ENCODE data around the gene MINAR1.

Gene MINAR1

DNA sequence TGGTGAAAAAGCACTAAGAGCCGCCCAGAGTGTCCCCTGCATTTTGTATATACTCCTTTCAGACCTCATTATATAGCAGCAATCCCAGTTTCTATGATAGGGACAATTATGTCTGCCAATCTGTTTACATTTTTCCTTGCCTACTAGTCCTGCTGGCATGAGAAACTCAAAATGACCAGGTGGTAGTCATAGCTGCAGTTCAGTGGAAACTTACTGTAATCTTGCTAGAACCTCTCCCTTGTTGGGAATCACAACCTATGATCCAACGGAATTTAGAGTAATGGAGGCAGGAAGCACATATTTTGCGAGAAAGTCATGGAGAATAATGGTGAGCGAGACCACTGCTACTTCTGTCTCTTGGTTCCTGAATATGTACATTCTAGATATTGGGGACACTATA, 28.6 kb upstream of the MINAR1 start:
- H3K79me2 ChIP-seq (ENCODE audit: insufficient read depth, low read depth) = no peaks in the 10 kb centered on the region
- no peak overlapping the region for H2AFZ ChIP-seq (ENCODE audit: low read depth)
- no peaks in the 10 kb centered on the region for H3K27me3 ChIP-seq (ENCODE audit: insufficient read depth, low read depth)

DNA sequence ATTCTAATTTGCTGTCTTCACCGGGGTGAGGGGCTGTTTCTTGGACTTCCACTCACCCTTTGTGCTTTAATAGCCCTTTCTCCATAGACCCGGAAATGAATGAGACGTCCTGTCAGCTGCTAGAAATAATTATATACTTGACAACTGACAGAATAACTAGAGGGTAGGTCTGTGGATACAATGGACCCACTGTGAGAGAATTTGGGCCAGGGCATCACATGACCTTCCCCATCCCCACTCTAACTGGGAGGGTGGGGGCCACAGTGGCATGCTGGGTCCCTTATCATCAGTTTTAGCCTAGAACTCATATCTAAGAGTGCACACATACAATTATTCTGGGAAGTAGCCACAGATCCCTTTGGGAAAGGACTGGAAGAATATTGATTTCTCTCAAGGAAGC, 25.9 kb upstream of the MINAR1 start:
- Histone ChIP-seq H3K27ac (no peak overlapping the region), H3K27me3 (ENCODE audit: insufficient read depth, low read depth) (no peaks in the 10 kb centered on the region), H4K20me1 (ENCODE audit: insufficient read depth) (no peaks in the 10 kb centered on the region), H3K4me1 (ENCODE audit: low read depth, poor library complexity, severe bottlenecking) (no peaks in the 10 kb centered on the region), H2AFZ (ENCODE audit: low read depth) (no peak overlapping the region), H3K4me2 (no peak overlapping the region), H3K9ac (no peak overlapping the region), H3K36me3 (ENCODE audit: insufficient read depth) (no peaks in the 10 kb centered on the region), H3K79me2 (ENCODE audit: insufficient read depth, low read depth) (no peaks in the 10 kb centered on the region), H3K4me3 (IDR thresholded peaks at IDR 0.05; ENCODE audit: insufficient read depth, low read depth, low read length) (no peak overlapping the region)
- TF ChIP-seq, protein P1, sequence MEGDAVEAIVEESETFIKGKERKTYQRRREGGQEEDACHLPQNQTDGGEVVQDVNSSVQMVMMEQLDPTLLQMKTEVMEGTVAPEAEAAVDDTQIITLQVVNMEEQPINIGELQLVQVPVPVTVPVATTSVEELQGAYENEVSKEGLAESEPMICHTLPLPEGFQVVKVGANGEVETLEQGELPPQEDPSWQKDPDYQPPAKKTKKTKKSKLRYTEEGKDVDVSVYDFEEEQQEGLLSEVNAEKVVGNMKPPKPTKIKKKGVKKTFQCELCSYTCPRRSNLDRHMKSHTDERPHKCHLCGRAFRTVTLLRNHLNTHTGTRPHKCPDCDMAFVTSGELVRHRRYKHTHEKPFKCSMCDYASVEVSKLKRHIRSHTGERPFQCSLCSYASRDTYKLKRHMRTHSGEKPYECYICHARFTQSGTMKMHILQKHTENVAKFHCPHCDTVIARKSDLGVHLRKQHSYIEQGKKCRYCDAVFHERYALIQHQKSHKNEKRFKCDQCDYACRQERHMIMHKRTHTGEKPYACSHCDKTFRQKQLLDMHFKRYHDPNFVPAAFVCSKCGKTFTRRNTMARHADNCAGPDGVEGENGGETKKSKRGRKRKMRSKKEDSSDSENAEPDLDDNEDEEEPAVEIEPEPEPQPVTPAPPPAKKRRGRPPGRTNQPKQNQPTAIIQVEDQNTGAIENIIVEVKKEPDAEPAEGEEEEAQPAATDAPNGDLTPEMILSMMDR (conservative IDR thresholded peaks at IDR 0.05; ENCODE audit: low read depth, low read length) = no peak

More for the DNA sequence above, 28.6 kb upstream of the MINAR1 start:
- H3K4me1 ChIP-seq (ENCODE audit: low read depth, poor library complexity, severe bottlenecking) = no peaks in the 10 kb centered on the region
- no peak overlapping the region for H3K4me3 ChIP-seq (IDR thresholded peaks at IDR 0.05; ENCODE audit: insufficient read depth, low read depth, low read length)
- TF ChIP-seq, protein P1 (conservative IDR thresholded peaks at IDR 0.05; ENCODE audit: low read depth, low read length) = no peak
- H4K20me1 ChIP-seq (ENCODE audit: insufficient read depth) = no peaks in the 10 kb centered on the region
- no peak overlapping the region for H3K27ac ChIP-seq
- no peak overlapping the region for H3K9ac ChIP-seq
- H3K4me2 ChIP-seq = no peak overlapping the region
- no peaks in the 10 kb centered on the region for H3K36me3 ChIP-seq (ENCODE audit: insufficient read depth)

DNA sequence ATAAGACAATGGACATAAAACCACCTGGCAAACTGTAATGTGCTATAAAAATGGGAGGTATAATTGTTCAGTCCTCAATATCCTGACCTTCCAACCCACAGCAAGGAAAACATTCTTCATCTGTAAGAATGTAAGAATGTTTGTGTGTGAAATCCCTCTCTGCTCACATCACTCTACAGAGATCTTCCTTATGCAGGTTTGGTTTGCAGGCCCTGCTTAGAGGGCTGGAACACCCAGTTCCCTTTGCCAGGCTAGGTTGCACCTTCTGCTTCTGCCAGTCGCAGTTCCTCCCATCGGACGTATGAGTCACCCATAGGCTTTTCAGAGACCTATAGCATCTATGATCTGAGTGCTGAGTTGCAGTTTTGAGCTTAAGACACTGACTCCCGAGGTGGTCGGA, 24.1 kb upstream of the MINAR1 start:
- no peak overlapping the region for H2AFZ ChIP-seq (ENCODE audit: low read depth)
- no peak overlapping the region for H3K27ac ChIP-seq
- H3K4me2 ChIP-seq = no peak overlapping the region
- H3K79me2 ChIP-seq (ENCODE audit: insufficient read depth, low read depth) = no peaks in the 10 kb centered on the region
- H4K20me1 ChIP-seq (ENCODE audit: insufficient read depth) = no peaks in the 10 kb centered on the region
- no peak overlapping the region for H3K9ac ChIP-seq
- H3K4me3 ChIP-seq (IDR thresholded peaks at IDR 0.05; ENCODE audit: insufficient read depth, low read depth, low read length) = no peak overlapping the region
- H3K36me3 ChIP-seq (ENCODE audit: insufficient read depth) = no peaks in the 10 kb centered on the region
- H3K4me1 ChIP-seq (ENCODE audit: low read depth, poor library complexity, severe bottlenecking) = no peaks in the 10 kb centered on the region
- H3K27me3 ChIP-seq (ENCODE audit: insufficient read depth, low read depth) = no peaks in the 10 kb centered on the region
- TF ChIP-seq, protein P1 (conservative IDR thresholded peaks at IDR 0.05; ENCODE audit: low read depth, low read length) = no peak

DNA sequence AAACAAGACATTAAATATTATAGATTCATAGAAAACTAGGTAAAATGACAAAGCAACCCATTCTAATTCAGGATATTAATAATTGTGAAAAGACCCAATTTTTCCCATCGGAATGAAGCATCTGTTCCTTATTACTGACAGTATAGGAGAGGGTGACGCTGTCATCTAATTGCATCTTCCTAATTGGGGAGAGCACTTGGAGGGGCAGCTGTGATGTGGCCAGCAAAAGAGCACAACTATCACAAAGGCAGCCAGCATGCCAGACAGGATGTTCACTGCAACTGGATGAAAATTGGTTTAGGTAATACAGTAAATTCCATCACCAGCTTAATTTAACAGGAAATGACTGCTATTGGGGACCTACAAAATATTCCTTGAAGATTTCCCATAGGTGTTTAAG, 21.9 kb upstream of the MINAR1 start:
- H3K27ac ChIP-seq = no peak overlapping the region
- H3K4me3 ChIP-seq (IDR thresholded peaks at IDR 0.05; ENCODE audit: insufficient read depth, low read depth, low read length) = no peak overlapping the region
- no peak overlapping the region for H2AFZ ChIP-seq (ENCODE audit: low read depth)
- no peaks in the 10 kb centered on the region for H4K20me1 ChIP-seq (ENCODE audit: insufficient read depth)
- no peak overlapping the region for H3K4me2 ChIP-seq
- TF ChIP-seq, protein P1 (conservative IDR thresholded peaks at IDR 0.05; ENCODE audit: low read depth, low read length) = no peak
- H3K4me1 ChIP-seq (ENCODE audit: low read depth, poor library complexity, severe bottlenecking) = no peaks in the 10 kb centered on the region
- no peaks in the 10 kb centered on the region for H3K79me2 ChIP-seq (ENCODE audit: insufficient read depth, low read depth)
- no peaks in the 10 kb centered on the region for H3K27me3 ChIP-seq (ENCODE audit: insufficient read depth, low read depth)
- H3K36me3 ChIP-seq (ENCODE audit: insufficient read depth) = no peaks in the 10 kb centered on the region
- H3K9ac ChIP-seq = no peak overlapping the region
